ENCODE results near the gene SLC25A13. TPM values are rescaled to one million over a fixed set of nuclear protein-coding genes. Genes with fewer than 3 reads are reported as not detected.
A peak's percentile ranks its signal among the peaks of the same experiment; 100 is the strongest.

SLC25A13 gene
- total RNA-seq, 1 donor from 2014 or later = 44.0 TPM

DNA sequence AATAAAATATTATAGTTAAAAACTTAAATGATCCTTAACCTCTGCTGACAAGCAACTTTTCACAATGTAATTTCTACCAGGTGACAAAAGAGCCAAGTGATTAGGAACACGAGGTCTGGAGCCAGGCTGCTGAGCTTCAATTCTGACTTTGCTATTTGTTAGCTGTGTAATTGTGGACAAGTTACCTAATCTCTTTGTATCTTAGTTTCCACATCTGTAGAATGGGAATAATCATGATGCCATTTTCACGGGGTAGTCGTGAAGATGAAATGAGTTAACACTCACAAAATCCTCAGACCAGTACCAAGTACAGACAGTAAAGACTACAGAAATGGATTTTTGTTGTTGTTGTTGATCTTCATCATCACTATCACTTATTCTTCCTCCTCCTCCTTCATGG is 144.5 kb downstream of the SLC25A13 start:
- no peaks in the 10 kb centered on the region for H3K36me3 ChIP-seq (ENCODE audit: control insufficient read depth, insufficient read depth, low read length)
- TF ChIP-seq, protein P1, sequence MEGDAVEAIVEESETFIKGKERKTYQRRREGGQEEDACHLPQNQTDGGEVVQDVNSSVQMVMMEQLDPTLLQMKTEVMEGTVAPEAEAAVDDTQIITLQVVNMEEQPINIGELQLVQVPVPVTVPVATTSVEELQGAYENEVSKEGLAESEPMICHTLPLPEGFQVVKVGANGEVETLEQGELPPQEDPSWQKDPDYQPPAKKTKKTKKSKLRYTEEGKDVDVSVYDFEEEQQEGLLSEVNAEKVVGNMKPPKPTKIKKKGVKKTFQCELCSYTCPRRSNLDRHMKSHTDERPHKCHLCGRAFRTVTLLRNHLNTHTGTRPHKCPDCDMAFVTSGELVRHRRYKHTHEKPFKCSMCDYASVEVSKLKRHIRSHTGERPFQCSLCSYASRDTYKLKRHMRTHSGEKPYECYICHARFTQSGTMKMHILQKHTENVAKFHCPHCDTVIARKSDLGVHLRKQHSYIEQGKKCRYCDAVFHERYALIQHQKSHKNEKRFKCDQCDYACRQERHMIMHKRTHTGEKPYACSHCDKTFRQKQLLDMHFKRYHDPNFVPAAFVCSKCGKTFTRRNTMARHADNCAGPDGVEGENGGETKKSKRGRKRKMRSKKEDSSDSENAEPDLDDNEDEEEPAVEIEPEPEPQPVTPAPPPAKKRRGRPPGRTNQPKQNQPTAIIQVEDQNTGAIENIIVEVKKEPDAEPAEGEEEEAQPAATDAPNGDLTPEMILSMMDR (IDR thresholded peaks at IDR 0.05; ENCODE audit: insufficient read depth, low read length, poor library complexity, severe bottlenecking) = no peak
- H3K4me3 ChIP-seq (ENCODE audit: low read depth, low read length) = no peak overlapping the region
- H3K27me3 ChIP-seq (ENCODE audit: control insufficient read depth, insufficient read depth, low read length) = no peaks in the 10 kb centered on the region
- no peak for DNase-seq (ENCODE audit: low read depth)

DNA sequence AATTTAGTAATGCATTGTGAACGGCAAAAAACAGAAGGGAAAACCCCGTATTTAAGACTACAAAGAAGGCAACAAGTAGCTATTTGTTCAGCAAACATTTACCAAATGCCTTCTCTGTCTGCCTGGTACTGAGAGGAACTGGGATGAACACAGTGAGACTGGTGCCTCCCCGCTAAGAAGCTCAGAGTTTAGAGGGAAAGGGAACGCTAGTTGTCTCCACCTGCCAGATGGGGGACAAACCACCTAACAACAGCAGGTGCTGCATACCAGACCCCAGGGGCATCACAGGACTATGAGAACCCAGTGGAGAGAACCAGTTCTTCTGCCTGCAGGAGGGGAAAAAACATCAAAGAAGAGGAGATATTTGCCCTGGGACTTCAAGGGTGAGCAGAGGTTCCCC is 147.1 kb downstream of the SLC25A13 start:
- Histone ChIP-seq H3K36me3 (ENCODE audit: control insufficient read depth, insufficient read depth, low read length) (no peaks in the 10 kb centered on the region), H3K4me3 (ENCODE audit: low read depth, low read length) (no peak overlapping the region), H3K27me3 (ENCODE audit: control insufficient read depth, insufficient read depth, low read length) (no peaks in the 10 kb centered on the region)
- no peak for DNase-seq (ENCODE audit: low read depth)
- TF ChIP-seq, protein P1 (IDR thresholded peaks at IDR 0.05; ENCODE audit: insufficient read depth, low read length, poor library complexity, severe bottlenecking) = no peak

DNA sequence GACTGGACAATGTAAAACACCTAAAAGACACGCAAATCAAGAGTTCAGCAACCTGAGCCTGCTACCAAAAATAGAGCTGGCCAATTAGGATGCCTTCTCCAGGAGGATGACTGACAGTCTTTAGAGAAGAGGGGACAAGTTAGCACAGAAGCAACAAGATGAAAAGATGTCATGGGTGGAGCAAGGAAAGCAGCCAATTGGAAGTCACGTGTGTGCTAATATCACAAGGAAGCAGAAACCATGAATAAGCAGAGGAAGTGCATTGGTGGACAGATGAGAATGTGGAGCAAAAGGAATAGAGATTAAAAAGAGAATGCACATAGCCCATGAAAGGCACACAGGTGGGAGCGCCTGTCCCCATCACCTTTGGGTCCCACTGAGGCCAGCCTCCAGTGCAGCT is 148.1 kb downstream of the SLC25A13 start:
- TF ChIP-seq, protein P1 (IDR thresholded peaks at IDR 0.05; ENCODE audit: insufficient read depth, low read length, poor library complexity, severe bottlenecking) = no peak
- H3K27me3 ChIP-seq (ENCODE audit: control insufficient read depth, insufficient read depth, low read length) = no peaks in the 10 kb centered on the region
- DNase-seq (ENCODE audit: low read depth) = no peak
- H3K4me3 ChIP-seq (ENCODE audit: low read depth, low read length) = no peak overlapping the region
- H3K36me3 ChIP-seq (ENCODE audit: control insufficient read depth, insufficient read depth, low read length) = no peaks in the 10 kb centered on the region

DNA sequence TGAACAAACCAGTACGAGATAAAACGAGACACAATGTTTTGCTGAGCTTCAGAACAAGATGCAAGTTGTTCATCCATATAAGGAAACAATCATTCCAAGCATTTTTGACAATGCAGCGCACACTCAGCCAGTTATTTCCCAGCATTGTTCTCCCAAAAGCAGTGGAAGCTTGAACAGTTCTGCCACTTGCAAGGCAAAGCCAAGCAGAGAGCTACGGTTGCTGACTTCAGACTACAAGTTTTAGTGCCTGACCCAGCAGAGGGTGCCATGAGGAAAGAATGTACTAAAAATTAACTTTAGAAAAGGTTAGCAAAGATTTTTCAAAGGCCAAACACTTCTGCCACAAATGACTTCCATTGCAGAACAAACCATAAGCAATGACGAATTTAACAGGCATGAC is 152.5 kb downstream of the SLC25A13 start:
- TF ChIP-seq, protein P1 (IDR thresholded peaks at IDR 0.05; ENCODE audit: insufficient read depth, low read length, poor library complexity, severe bottlenecking) = peak; percentile 18
- Histone ChIP-seq H3K27me3 (ENCODE audit: control insufficient read depth, insufficient read depth, low read length) (no peaks in the 10 kb centered on the region), H3K4me3 (ENCODE audit: low read depth, low read length) (no peak overlapping the region), H3K36me3 (ENCODE audit: control insufficient read depth, insufficient read depth, low read length) (no peaks in the 10 kb centered on the region)
- peak; percentile 56 for DNase-seq (ENCODE audit: low read depth)

DNA sequence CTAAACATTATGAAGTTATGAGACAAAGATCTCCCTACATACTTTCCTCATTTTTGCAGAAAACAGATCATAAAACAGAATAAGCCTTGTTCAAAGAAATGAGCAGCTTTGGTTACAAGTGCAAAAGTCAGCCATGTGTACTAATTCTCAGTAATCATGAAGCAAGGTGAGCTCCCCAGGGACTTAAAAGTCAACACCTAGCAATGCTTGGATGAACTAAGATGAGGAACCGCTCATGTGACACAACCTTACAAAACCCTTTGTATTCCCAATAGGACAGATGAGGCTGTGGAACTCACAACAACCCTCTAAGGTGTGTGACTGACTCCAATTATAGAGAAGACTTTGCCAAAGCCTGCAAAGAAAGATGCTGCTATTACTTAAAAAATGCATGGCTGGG is 154.5 kb downstream of the SLC25A13 start:
- H3K36me3 ChIP-seq (ENCODE audit: control insufficient read depth, insufficient read depth, low read length) = no peaks in the 10 kb centered on the region
- DNase-seq (ENCODE audit: low read depth) = no peak
- TF ChIP-seq, protein P1 (IDR thresholded peaks at IDR 0.05; ENCODE audit: insufficient read depth, low read length, poor library complexity, severe bottlenecking) = no peak
- H3K27me3 ChIP-seq (ENCODE audit: control insufficient read depth, insufficient read depth, low read length) = no peaks in the 10 kb centered on the region
- H3K4me3 ChIP-seq (ENCODE audit: low read depth, low read length) = no peak overlapping the region

DNA sequence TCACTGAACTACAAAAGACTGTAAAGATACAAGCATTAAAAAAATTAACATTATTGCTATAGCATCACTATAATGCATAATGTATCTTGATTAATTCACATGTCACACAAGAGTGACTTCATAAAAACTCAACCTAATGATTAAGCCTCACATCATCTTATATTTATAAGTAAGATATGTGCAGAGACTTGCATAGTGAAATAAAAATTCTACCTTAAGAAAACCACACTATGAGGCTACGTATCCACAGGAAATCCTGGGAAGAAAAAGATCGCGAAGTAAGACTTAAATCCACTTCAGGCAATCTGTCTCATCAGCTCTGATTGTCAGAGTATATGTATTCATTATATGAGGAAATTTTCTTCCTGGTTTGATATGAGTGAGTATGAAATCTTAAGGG is 160.0 kb downstream of the SLC25A13 start:
- Histone ChIP-seq H3K27me3 (ENCODE audit: control insufficient read depth, insufficient read depth, low read length) (no peaks in the 10 kb centered on the region), H3K36me3 (ENCODE audit: control insufficient read depth, insufficient read depth, low read length) (no peaks in the 10 kb centered on the region), H3K4me3 (ENCODE audit: low read depth, low read length) (no peak overlapping the region)
- TF ChIP-seq, protein P1 (IDR thresholded peaks at IDR 0.05; ENCODE audit: insufficient read depth, low read length, poor library complexity, severe bottlenecking) = no peak
- DNase-seq (ENCODE audit: low read depth) = no peak
